HL-60 (cell line): ENCODE results near the gene IKBKE.

Experiments
- DNase-seq, 2 experiments: peaks; one replicate each; pipeline ENCODE4 v3.0.0-alpha.2; 2010 to 2020; ENCODE audit warnings: low read depth in 1 of 2, low spot score in 1 of 2
- H3K27ac ChIP-seq: fragments of 250-450 bp; sonication (Bioruptor Pico); replicated peaks from 2 replicates; pipeline ENCODE4 v1.5.1; 2020; ENCODE audit warnings: mild to moderate bottlenecking, moderate library complexity
- H3K27me3 ChIP-seq: fragments of 250-450 bp; sonication (Bioruptor Pico); 2 replicates; pipeline ENCODE4 v1.5.1; 2021; ENCODE audit warnings: mild to moderate bottlenecking, moderate library complexity; ENCODE audit not compliant: insufficient read depth, poor library complexity, severe bottlenecking
- H3K4me3 ChIP-seq: replicated peaks from 2 replicates; pipeline ENCODE4 v1.5.1; 2011; ENCODE audit warnings: mild to moderate bottlenecking, control low read depth, low read length; ENCODE audit not compliant: insufficient read depth
- CTCF ChIP-seq: IDR thresholded peaks from one replicate; pipeline ENCODE4 v1.5.1; 2011; ENCODE audit warnings: low read length, control low read depth, inconsistent platforms; ENCODE audit not compliant: insufficient read depth
- GABPA ChIP-seq: IDR thresholded peaks from 2 replicates; pipeline ENCODE4 v1.6.1; 2012; ENCODE audit warnings: low read depth
- POLR2AphosphoS5 ChIP-seq: IDR thresholded peaks from 2 replicates; pipeline ENCODE4 v1.6.1; 2012; ENCODE audit warnings: low read depth
- REST ChIP-seq: IDR thresholded peaks from 2 replicates; pipeline ENCODE4 v1.6.1; 2012; ENCODE audit warnings: low read depth; ENCODE audit not compliant: insufficient replicate concordance
- SPI1 ChIP-seq: IDR thresholded peaks from 2 replicates; pipeline ENCODE4 v1.6.1; 2012; ENCODE audit warnings: low read depth, mild to moderate bottlenecking, borderline replicate concordance

The IKBKE gene

GRCh38 chr1:206521694-206522402, 51.6 kb downstream of the IKBKE start:
- TF ChIP-seq GABPA = no peak
- no peak for TF ChIP-seq REST
- no peak for TF ChIP-seq POLR2AphosphoS5
- TF ChIP-seq SPI1 = no peak
- no peak for TF ChIP-seq CTCF

GRCh38 chr1:206524739-206525364, 54.6 kb downstream of the IKBKE start:
- Histone ChIP-seq H3K27ac (no peak overlapping the region), H3K27me3 (no peaks in the 10 kb centered on the region), H3K4me3 (no peak overlapping the region)
- DNase-seq = no peak
- TF ChIP-seq CTCF = no peak
- no peak for TF ChIP-seq REST
- TF ChIP-seq POLR2AphosphoS5 = no peak
- TF ChIP-seq GABPA = no peak
- no peak for TF ChIP-seq SPI1

More at GRCh38 chr1:206521694-206522402, 51.6 kb downstream of the IKBKE start:
- Histone ChIP-seq H3K4me3 (no peak overlapping the region), H3K27me3 (no peaks in the 10 kb centered on the region), H3K27ac (no peak overlapping the region)
- DNase-seq = no peak

- no peak overlapping the region for H3K4me3 ChIP-seq
- TF ChIP-seq GABPA (no peak), SPI1 (no peak), REST (no peak), CTCF (no peak), POLR2AphosphoS5 (no peak)
- no peak overlapping the region for H3K27ac ChIP-seq
- H3K27me3 ChIP-seq = no peaks in the 10 kb centered on the region
- DNase-seq = no peak
Observed at GRCh38 chr1:206526064-206526911, 56.0 kb downstream of the IKBKE start.
